GM12878 (cell line): ENCODE data around the gene RSBN1L.
"Not testable (repeated sequence)": the region's sequence is repeated elsewhere in the genome, so short reads cannot be mapped to it uniquely, and the experiment has no call there.

Source experiments
- BRCA1 ChIP-seq: IDR thresholded peaks from 2 replicates; pipeline ENCODE4 v1.6.1; 2011; ENCODE audit warnings: low read depth, low read length, improper control_type of control experiment
- CBX3 ChIP-seq: fragments of 200-600 bp; sonication (generic); IDR thresholded peaks from 2 replicates; pipeline ENCODE4 v1.6.1; 2016; ENCODE audit warnings: low read depth, borderline replicate concordance
- CTCF ChIP-seq, 3 experiments: IDR thresholded peaks in 2 of 3; conservative IDR thresholded peaks in 1 of 3; 2 replicates each; pipeline ENCODE4 v1.5.1; 2011; ENCODE audit warnings: low read depth in 3 of 3, low read length in 3 of 3, mild to moderate bottlenecking in 3 of 3, control low read depth in 2 of 3, moderate library complexity in 2 of 3, inconsistent platforms in 1 of 3, mixed read lengths in 1 of 3; ENCODE audit not compliant: control insufficient read depth in 2 of 3, insufficient read depth in 1 of 3; ENCODE audit errors: extremely low read depth in 1 of 3
- GABPA ChIP-seq: IDR thresholded peaks from 2 replicates; pipeline ENCODE4 v1.6.1; 2014; ENCODE audit warnings: antibody characterized with exemption, low read depth, mild to moderate bottlenecking, inconsistent platforms
- MAX ChIP-seq: IDR thresholded peaks from 2 replicates; pipeline ENCODE4 v1.6.1; 2012; ENCODE audit warnings: low read depth, low read length, improper control_type of control experiment
- POLR2AphosphoS5 ChIP-seq: IDR thresholded peaks from 2 replicates; pipeline ENCODE4 v1.6.1; 2011; ENCODE audit warnings: mild to moderate bottlenecking, low read length, inconsistent platforms
- RCOR1 ChIP-seq: conservative IDR thresholded peaks from 2 replicates; pipeline ENCODE4 v1.6.1; 2012; ENCODE audit warnings: low read depth, low read length, improper control_type of control experiment
- SMAD1 ChIP-seq: fragments of 450-650 bp; IDR thresholded peaks from 2 replicates; pipeline ENCODE4 v1.6.1; 2018; ENCODE audit warnings: mild to moderate bottlenecking, low read depth; ENCODE audit not compliant: partially characterized antibody

DNA sequence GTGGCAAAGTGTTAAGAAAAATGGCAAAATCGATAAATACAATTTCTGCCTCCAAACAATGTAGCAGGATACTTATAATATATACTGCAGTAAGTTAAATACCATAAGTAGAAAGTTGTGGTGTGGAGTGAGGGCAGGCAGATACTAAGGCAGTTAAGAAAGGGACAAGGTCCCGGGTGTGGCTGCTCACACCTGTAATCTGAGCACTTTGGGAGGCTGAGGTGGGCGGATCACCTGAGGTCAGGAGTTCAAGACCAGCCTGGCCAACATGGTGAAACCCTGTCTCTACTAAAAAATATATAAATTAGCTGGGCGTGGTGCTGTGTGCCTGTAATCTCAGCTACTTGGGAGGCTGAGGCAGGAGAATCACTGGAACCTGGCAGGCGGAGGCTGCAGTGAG, 21.3 kb downstream of the RSBN1L start:
- not testable (repeated sequence) for TF ChIP-seq SMAD1; RCOR1; CTCF (IDR thresholded peaks at IDR 0.05 in 2 of 3, conservative IDR thresholded peaks at IDR 0.05 in 1 of 3; ENCODE audit: control insufficient read depth in 2 of 3, extremely low read depth in 1 of 3, insufficient read depth in 1 of 3, low read depth in 3 of 3, low read length in 3 of 3); POLR2AphosphoS5; CBX3; MAX; BRCA1; GABPA
